ENCODE data around the gene CRHR1.

- TF ChIP-seq POLR2A (IDR thresholded peaks at IDR 0.05) (no peak), CTCF (IDR thresholded peaks at IDR 0.05) (no peak)
These were observed 55.3 kb downstream of the CRHR1 start for GRCh38 chr17:45839442-45839841.
